ENCODE measurements around the gene STAT3. TPM values are rescaled to one million over a fixed set of nuclear protein-coding genes. Genes with fewer than 3 reads are reported as not detected.

Gene STAT3
- 68.8 and 99.2 TPM in 2 replicates for total RNA-seq

DNA sequence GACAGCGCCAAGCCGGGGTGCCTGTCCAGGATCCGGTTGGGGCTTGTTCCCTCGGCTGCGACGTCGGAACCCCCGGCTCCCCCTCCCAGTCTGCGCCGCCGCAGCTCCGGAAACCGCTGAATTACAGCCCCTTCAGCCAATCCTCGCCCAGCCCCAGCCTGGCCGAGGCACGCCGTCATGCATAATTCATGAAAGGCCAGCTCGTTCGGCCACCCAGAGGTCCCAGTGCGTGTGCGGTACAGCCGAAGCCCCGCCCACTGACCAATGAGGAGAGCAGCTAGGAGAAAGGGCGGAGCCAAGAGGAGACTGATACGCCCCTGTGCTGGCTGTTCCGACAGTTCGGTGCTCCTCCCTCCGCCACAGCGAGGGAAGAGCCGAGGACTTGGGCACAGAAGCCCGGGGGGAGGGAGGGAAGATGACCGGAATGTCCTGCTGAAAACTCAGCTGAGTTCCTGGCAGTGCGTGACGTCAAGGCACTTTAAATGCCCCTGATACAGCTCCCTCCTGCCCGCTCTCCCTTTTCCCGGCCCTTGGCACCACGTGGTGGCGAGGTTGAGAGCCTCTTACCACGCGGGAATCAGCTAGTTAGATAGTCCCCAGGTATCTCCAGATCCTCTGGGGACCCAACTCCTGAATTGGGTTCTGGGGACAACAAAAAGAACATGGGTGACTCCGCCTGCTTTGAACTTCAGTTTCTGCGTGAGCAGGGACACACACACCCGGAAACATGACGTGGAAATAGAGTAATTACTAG lies at the start of gene STAT3:
Gene STAT3, minus strand, starts transcription at position 62 of the 754 bp plus-strand sequence. CDS start 39,926 bp downstream, outside the sequence.
- DNase-seq (ENCODE audit: low read depth in 2 of 2) = peak; percentile 100

DNA sequence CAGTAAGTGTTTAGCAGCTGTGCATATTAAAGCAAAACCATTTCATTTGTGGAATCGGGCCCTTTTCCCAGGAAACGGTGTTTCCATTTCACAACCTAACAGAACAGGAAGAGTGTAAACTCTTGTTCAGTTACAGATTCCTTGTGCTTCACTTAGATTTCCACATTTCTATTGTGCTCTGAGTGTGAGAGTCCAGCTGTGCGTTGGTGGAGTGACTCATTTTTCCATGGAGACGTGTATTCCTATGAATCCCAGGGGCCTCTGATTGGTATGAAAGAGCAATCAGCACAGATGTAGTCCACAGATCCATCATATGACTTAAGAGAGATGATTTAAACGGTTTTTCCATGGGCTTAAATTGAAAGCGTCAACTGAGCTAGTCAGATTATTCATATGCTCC lies 48.1 kb upstream of the STAT3 start:
- DNase-seq (ENCODE audit: low read depth in 2 of 2) = peak; percentile 97 to 98

DNA sequence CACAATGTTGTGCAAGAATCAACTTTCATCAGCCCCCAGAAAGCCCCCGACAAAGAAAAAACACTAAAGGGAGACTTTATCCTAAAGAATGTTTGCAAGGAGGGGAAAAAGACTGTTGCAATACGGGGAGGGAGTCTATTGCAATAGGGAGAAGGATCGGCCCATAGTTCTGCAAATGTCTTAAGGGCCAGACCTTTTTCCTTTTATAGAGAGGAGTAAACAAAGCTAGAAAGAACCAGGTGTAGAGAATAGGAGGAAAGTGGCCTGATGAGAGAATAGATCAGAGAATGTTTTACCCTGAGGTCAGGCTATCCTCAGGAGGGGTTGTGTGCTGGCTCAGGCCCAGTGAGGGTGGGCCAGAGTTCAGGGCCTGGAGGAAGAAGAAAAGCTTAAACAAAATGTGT lies 43.5 kb upstream of the STAT3 start:
- no peak for DNase-seq (ENCODE audit: low read depth in 2 of 2)

DNA sequence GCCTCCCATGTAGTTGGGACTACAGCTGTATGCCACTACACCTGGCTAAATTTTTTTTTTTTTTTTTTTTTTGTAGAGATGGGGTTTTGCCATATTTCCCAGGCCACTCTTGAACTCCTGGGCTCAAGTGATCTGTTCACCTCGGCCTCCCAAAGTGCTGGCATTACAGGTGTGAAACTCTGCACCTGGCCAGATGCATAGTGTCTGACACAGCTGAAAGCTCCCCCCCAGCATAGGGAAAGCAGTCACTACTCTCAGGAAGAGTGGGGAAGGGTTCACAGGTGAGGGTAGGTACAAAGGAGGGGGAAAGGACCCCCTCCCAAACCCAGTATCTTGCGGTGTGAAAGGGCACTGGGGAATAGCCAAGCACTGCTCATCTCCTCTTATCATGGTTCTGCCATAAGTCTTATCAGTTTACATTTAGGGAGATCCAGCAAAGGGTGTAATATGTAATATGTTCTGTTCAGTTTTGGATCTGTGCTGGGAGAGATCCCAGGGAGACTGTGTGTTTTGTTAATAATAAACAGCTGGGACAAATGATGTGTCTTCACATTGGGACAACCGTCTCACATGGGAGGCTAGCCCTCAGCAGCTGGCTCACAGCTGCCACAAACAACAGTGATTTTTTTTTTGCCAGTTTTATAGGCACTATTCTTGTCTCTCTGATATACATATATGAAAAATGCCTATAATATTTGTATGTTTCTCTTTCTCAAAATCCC lies 41.6 kb upstream of the STAT3 start:
- DNase-seq (ENCODE audit: low read depth in 2 of 2) = no peak

DNA sequence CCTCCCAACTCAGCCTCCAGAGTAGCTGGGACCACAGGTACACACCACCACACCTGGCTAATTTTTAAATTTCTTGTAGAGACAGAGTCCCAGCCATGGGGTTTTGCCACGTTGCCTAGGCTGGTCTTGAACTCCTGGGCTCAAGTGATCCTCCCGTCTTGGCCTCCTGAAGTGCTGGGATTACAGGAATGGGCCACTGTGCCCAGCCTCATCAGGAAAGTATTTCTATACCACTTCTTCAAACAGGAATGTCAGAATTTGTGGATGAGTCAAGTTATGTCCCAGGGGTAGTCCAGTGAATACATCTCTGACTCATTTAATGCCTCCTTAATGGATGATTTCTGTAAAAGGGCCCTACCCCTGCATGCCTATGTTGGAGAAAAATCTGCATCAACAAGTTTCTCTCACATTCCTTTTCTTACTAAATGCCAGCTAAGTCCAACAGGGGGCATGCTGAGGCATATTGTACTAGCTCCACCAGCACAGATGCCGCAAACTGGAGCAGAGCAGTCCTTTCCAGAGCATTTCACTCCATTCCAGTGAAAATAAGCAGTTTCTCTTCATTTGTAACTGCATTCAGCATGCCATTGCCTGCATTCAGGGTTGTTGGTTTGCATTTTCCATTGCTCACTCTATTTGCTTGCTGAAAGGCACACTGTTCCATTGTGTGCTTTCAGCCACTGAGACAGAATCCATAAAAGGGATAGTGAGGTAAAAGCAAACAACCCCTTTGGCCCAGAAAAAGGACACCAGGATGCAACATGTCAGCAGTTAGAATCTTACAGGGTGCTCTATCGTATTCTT lies 40.1 kb upstream of the STAT3 start:
- DNase-seq (ENCODE audit: low read depth in 2 of 2) = peak; percentile 71 to 85

DNA sequence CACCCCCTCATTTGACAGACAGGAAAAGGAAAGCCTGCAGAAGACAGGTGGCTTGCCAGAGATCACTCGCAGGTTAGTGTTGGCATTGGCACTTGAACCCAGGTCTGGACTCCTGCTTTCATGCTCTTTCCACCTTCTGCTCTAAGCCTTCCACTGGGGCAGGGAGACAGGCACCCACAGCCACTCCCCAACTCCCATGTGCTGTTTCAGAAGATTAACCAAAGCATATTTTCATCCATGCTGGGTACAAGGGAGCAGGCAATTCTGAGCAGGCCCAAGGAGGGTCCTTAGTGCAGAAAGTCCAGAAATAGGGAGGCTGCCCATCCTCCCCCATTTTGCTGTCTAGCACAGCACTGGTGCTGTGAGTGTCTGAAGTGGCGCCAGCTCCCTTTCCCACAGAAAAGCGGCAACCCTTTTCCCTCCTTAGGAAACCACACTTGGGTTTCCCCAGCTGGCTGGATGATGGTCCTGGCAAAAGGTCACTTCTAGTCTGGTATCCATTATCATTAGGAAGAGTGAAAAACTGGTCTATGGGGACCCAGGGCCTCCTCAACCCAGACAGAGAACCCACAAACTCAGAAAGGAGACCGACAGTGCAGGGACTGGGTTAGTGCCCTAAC lies 36.9 kb upstream of the STAT3 start:
- no peak for DNase-seq (ENCODE audit: low read depth in 2 of 2)

DNA sequence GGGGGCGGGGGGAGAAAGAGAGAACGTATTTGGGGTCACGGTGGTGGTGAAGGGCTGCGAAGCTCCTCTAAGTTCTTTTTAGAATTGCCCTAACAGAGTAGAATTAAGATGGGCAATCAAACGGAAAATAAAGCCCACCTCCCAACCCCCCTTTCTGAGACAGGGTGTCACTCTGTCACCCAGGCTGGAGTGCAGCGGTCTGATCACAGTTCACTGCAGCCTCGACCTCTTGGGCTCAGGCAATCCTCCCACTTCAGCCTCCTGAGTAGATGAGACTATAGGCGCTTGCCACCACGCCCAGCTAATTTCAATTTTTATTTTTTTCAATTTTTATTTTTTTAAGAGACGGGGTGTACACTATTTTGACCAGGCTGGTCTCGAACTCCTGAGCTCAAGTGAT lies 35.5 kb upstream of the STAT3 start:
- DNase-seq (ENCODE audit: low read depth in 2 of 2) = no peak

DNA sequence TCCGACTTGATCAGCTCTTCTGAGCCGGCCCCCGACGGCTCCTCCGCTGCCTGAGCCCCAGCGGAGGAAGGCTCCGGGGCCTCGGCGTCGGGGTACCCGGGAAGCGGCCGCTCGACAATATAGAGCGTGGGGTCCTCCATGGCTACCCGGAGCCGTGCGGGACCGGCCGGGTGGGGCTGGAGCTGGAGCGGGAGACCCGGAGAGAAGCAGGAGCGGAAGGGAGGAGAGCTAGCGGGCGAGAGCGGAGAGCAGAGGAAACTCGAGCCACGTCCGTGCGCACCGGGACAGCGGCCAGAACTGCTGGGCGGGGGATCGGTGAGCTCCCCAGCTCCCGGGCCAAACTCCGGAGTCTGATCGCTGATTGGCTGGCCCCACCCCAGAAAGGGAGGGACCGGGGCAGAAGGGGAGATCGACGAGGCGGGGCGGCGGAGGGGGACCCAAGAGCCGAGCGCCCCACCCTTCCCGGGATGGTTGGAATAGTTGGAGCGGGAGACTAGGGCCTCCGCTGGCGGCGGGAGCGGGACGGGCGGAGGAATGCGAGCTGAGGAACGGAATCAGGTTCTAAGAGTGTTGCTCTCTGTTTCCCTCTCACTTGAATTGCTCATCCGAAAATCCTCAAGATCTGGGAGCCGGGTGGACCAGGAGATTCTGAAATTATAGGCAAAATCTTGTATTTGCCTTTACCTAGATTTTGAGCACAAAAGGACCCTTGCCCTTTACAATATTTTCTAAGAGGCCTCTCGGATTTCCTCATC lies 34.9 kb upstream of the STAT3 start, which contains the start of gene CAVIN1:
Gene CAVIN1, minus strand, starts transcription at position 299 of the 755 bp plus-strand sequence. Its CDS starts 159 bp downstream, at position 140.
- peak; percentile 84 to 93 for DNase-seq (ENCODE audit: low read depth in 2 of 2)

DNA sequence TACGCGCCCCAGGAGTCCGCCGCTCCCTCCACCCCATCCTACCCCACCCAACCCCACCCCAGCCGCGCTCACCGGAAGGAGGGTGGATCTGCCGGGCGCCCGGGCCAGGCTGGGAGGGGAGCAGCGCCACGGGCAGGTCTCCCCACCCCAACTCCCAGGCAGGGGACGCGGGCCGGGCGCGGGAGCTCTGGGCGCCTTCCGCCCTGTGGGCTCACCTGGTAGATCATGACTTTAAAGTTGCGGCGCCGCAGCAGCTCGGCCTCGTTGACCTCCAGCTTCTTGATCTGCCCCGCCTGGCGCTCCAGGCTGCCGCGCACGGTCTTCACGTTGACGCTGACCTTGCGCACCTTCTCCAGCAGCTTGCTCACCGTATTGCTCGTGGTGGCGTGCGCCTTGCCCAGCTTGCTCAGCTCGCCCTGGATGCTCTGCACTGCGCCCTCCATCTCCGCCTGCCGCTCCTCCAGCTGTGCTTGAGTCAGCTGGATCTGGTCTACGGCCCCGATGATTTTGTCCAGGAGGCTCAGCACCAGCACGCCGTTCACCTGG lies 34.2 kb upstream of the STAT3 start:
- peak in 1 of 2 donors; percentile 42 for DNase-seq (ENCODE audit: low read depth in 2 of 2)

DNA sequence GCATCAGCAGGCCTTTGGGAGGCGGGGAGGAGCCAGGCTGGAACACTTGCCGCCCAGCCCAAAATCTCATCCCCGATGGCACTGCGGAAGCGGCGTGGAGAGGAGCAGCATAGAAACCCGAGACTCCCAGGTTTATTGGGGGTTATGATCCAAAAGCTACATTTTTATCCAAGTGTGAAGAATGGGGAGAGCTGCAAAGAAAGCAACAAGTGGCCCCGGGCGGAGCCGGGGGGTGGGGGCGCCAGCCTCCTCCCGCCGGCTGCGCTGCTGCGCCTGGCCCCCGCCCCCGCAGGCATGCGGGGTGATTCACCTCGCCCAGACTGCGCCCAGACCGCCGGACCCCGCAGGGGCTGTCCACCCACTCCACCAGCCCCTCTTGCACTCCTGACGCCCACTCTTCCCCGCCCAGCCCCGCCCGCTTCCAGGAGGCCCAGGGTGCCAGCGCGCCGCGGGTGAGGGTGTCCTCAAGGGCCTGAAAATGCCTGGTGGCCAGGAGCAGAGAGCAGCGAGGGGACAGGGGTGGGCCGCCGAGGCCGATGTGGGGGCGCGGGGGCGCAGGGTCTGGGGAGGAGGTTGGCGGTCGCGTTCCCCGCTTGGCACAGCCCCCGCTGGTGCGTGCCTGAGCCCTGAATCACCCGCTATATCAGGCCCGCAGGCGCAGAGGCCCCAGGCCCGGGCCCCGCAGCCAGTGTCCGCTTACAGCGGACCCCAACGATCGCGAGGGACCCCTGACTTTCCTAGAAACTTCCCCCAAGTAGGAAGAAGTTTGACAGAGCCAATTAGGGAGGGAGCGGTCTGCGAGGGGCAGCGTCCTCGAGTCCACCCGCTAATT lies 33.5 kb upstream of the STAT3 start:
- peak in 1 of 2 donors; percentile 65 for DNase-seq (ENCODE audit: low read depth in 2 of 2)

DNA sequence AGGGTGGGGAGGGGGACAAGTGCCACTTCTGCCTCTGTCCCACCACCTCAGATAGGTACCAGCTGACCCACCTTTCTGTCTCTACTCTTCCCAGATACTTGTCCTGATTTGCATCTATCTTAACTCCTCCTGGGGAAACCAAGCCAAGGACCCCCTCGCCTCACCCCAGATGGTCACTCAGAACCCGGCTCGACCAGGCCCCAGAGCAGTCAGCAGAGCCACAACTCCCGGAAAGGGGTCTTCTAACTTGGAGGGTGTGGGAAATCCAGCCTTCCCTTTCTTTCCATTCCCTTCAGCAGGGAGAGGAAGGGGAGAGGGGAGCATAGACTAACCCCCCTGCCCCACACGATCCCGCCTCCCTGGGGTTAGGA lies 32.9 kb upstream of the STAT3 start:
- DNase-seq (ENCODE audit: low read depth in 2 of 2) = no peak

DNA sequence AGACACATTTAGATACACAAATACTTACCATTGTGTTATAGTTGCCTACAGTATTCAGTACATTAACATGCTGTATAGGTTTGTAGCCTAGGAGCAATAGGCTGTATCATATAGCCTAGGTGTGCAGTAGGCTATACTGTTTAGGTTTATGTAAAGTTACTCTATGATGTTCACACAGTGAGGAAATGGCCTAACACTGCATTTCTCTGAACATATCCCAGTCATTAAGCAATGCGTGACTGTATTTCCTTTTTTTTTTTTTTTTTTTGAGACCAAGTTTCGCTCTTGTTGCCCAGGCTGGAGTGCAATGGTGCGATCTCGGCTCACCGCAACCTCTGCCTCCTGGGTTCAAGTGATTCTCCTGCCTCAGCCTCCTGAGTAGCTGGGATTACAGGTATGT lies 29.7 kb upstream of the STAT3 start:
- DNase-seq (ENCODE audit: low read depth in 2 of 2) = peak in 1 of 2 donors; percentile 38

DNA sequence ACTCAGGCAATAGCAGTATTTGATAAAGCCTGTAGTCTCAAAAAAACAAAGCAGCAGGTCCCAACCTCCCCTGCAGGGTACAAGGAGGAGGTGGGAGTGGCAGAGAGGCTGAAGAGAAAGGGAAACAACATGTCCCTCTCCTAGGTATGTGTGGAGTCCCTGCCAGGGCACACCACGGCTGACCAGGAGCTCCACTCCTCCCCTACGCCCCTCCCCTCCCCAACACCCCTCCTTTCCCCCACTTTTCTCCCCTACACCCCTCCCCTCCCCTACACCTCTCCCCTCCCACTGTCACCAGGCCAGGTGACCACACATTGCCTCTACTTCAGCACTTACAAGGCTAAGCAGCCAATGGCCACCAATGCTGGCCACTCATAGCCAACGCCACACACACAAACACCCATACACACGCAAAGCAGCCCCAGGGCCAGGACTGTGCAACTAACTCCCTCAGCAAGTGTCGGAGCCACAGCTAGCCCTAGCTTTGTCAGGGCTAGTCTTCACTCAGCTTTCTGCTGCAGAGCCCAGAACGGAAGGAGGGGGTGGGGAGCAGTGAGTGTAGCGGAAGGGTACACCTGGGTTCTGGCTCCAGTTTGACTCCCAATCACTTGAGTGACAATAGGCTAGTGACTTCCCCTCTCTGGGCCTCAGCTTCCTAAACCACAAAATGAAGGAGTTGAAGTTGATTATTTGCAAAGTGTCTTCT lies 26.6 kb upstream of the STAT3 start:
- DNase-seq (ENCODE audit: low read depth in 2 of 2) = peak in 1 of 2 donors; percentile 43

DNA sequence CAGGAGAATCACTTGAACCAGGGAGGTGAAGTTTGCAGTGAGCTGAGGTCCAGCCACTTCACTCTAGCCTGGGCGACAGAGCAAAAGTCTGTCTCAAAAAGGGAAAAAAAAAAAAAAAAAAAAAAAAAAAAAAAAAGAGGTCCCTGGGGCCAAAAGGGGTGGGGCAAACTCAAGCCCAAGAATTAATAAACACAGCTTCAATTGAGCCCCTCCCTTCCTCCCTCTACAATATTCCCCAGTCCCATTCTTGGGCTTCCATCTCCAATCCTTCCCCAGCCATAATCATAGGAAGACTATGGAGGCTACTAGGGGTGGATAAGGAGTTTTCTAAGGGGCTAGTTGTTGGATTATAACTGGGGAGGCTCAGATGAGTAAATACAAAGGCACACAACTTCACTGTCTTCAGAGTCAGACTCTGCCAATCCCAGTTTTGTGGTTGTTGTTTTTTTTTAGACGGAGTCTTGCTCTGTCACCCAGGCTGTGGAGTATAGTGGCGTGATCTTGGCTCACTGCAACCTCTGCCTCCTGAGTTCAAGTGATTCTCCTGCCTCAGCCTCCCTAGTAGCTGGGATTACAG lies 25.3 kb upstream of the STAT3 start:
- DNase-seq (ENCODE audit: low read depth in 2 of 2) = no peak

DNA sequence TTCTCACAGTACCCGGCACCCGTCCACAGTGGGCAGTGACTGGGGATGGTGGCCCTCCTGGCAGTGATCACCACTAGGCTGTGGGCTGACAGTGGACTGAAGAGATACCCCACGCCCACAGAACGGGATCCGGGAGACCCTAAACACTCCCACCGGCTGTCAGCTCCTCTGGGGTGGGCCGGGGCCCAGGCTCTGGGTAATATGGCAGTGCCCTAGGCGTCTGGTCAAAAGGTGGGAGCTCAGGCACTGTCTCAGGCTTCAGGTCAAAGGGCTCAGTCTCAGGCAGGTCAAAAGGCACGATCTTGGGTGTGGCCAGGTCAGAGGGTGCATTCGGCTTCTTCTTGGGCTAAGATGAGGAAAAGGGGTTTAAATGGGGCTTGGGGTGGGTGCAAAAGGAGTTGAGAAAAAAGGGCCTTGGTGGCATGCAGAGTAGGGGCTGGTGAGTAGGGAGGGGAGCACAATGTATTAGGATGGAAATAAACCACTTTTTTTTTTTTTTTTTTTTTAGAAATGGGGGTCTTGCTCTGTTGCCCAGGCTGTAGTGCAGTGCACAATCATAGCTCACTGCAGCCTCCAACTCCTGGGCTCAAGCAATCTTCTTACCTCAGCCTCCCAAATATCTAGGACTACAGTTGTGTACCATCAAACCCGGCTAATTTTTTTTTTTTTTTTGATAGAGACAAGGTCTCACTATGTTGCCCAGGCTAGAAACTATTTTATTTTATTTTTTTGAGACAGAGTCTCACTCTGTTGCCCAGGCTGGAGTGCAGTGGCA lies 23.9 kb upstream of the STAT3 start:
- no peak for DNase-seq (ENCODE audit: low read depth in 2 of 2)

DNA sequence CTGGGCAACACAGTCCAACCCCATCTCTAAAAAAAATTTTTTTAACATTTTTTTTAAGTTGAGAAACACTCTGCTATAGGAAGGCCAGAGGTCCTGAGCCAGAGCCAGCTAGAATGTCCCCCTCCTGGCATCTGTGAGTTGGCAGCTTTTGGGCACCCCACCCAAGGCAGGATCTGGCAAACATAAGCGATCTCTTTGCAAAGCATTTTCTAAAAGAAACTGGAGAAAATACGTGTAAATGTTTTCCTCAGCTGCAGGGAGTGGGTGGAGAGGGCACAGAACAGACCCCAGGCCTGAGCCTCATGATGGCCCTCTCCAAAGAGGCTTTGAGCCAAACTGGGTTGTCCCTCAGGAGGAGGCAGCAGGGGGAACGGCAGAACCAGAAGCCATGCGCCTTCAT lies 23.1 kb upstream of the STAT3 start:
- DNase-seq (ENCODE audit: low read depth in 2 of 2) = no peak

DNA sequence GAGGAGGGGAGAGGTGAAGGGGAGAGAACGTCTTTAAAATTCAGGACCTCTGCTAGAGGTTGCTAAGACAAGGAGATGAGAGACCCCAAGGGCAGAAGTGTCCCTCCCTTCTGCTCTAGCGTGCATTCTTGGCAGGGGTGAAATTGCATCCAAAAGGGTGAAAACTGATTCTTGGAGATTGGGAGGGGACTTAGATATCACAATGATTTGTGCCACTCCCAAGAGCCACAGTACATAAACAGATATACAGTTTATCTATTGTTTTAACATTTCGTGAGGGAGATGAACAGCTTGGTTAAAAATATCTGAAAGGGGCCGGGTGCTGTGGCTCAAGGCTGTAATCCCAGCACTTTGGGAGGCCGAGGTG lies 22.1 kb upstream of the STAT3 start:
- no peak for DNase-seq (ENCODE audit: low read depth in 2 of 2)

Measured in dermis microvascular lymphatic vessel endothelial cell (primary cell).